GM18519 (cell line): ENCODE data around the gene HOXB7.

Source experiments
- ATAC-seq: cut with Tn5 transposase; IDR thresholded peaks from one replicate; pipeline ENCODE4 v1.9.1; 2021; ENCODE audit warnings: mild to moderate bottlenecking, moderate library complexity; ENCODE audit not compliant: unreplicated experiment, low FRiP score

Gene HOXB7

GRCh38 chr17:48637323-48638260, 26.8 kb upstream of the HOXB7 start:
- no peak for ATAC-seq

- ATAC-seq = no peak
Observed at GRCh38 chr17:48636177-48637018, 25.6 kb upstream of the HOXB7 start.

GRCh38 chr17:48634493-48635208, 23.8 kb upstream of the HOXB7 start:
- ATAC-seq = no peak

- ATAC-seq = no peak
Observed at GRCh38 chr17:48633266-48633677, 22.5 kb upstream of the HOXB7 start.

- no peak for ATAC-seq
Observed at GRCh38 chr17:48632579-48633265, 21.9 kb upstream of the HOXB7 start.

- ATAC-seq = no peak
Observed at GRCh38 chr17:48631693-48632578, 21.1 kb upstream of the HOXB7 start.

- ATAC-seq = no peak
Observed at GRCh38 chr17:48630925-48631692, 20.3 kb upstream of the HOXB7 start.

- no peak for ATAC-seq
Observed at GRCh38 chr17:48630009-48630924, 19.4 kb upstream of the HOXB7 start.

GRCh38 chr17:48629411-48629759, 18.6 kb upstream of the HOXB7 start:
- ATAC-seq = no peak

- ATAC-seq = no peak
Observed at GRCh38 chr17:48628649-48629410, 18.0 kb upstream of the HOXB7 start.

GRCh38 chr17:48627623-48628521, 17.1 kb upstream of the HOXB7 start:
- ATAC-seq = no peak

GRCh38 chr17:48627118-48627597, 16.3 kb upstream of the HOXB7 start:
- ATAC-seq = no peak

GRCh38 chr17:48626245-48627117, 15.7 kb upstream of the HOXB7 start, which contains the start of gene HOXB9:
Gene HOXB9 (minus strand): TSS chr17:48626358. CDS start chr17:48626269, 89 bp downstream.
- no peak for ATAC-seq

GRCh38 chr17:48625495-48626244, 14.9 kb upstream of the HOXB7 start:
- no peak for ATAC-seq
